HCT116 (cell line): Measurements from ENCODE around the gene DHRS12. TPM values are rescaled to one million over a fixed set of nuclear protein-coding genes. Genes with fewer than 3 reads are reported as not detected.
A peak's percentile ranks its signal among the peaks of the same experiment; 100 is the strongest.

Experiments used
- ATAC-seq: fragments of 200-7000 bp; cut with Tn5 transposase; 2 replicates; pipeline ENCODE4 v1.9.1; 2020; ENCODE audit warnings: mild to moderate bottlenecking, moderate library complexity
- BruUV-seq: library from RNA; stranded (reverse); fragments of 400-500 nt; replicated peaks from 2 replicates; lab custom pipeline; 2021; lab: Mats Ljungman, UMichigan
- CTCF ChIA-PET: fragments of 300-600 bp; sonication (Branson Sonifier 250); formaldehyde crosslinking; loops from one replicate; lab custom pipeline; 2021; ENCODE audit warnings: antibody characterized with exemption; lab: Charles Lee
- POLR2A ChIA-PET: fragments of 300-600, 350-600 bp; sonication (Branson Sonifier 250); formaldehyde crosslinking; loops from one replicate; lab custom pipeline; 2021; ENCODE audit warnings: antibody characterized with exemption; lab: Charles Lee
- RAD21 ChIA-PET, 2 experiments: fragments of 300-600 bp; sonication (Branson Sonifier 250); formaldehyde crosslinking; loops; one replicate each; lab custom pipeline; 2023; ENCODE audit warnings: low total read pairs in 2 of 2; ENCODE audit not compliant: uncharacterized antibody in 2 of 2, unreplicated experiment in 2 of 2, low non-redundant PET in 1 of 2; lab: Charles Lee
- DNase-seq: peaks from one replicate; pipeline ENCODE4 v3.0.0-alpha.2; 2010; ENCODE audit warnings: low read depth, low spot score
- H2AFZ ChIP-seq: fragments of 200-600 bp; shearing (Covaris generic), sonication (generic); 2 replicates; pipeline ENCODE4 v1.6.1; 2017; ENCODE audit warnings: low read depth, mixed run types, mixed read lengths, antibody characterized with exemption, low read length; ENCODE audit not compliant: poor library complexity, severe bottlenecking
- H3K27ac ChIP-seq: 2 replicates; pipeline ENCODE4 v1.5.1; 2012; ENCODE audit warnings: low read depth, low read length
- H3K27me3 ChIP-seq: fragments of 200-600 bp; sonication (generic); 2 replicates; pipeline ENCODE4 v1.6.1; 2016; ENCODE audit warnings: mixed run types, low read length, mixed read lengths; ENCODE audit not compliant: insufficient read depth
- H3K36me3 ChIP-seq, 2 experiments: fragments of 200-500 bp in 1 of 2; fragments of 200-600 bp in 1 of 2; sonication (Bioruptor generic) in 1 of 2; sonication (generic) in 1 of 2; 2 replicates each; pipeline versions ENCODE4 v1.5.1 to v1.6.1; 2014 to 2016; ENCODE audit warnings: low read length in 2 of 2, inconsistent platforms in 1 of 2, mixed read lengths in 1 of 2, mixed run types in 1 of 2; ENCODE audit not compliant: insufficient read depth in 2 of 2, control insufficient read depth in 1 of 2
- H3K4me1 ChIP-seq, 2 experiments: fragments of 200-600 bp in 1 of 2; sonication (generic) in 1 of 2; 2 replicates each; pipeline versions ENCODE4 v1.5.1 to v1.6.1; 2012 to 2017; ENCODE audit warnings: low read length in 2 of 2, inconsistent platforms in 1 of 2, mild to moderate bottlenecking in 1 of 2, mixed read lengths in 1 of 2, mixed run types in 1 of 2, moderate library complexity in 1 of 2; ENCODE audit not compliant: insufficient read depth in 2 of 2, control insufficient read depth in 1 of 2
- H3K4me2 ChIP-seq: fragments of 200-600 bp; sonication (generic); 2 replicates; pipeline ENCODE4 v1.6.1; 2017; ENCODE audit warnings: mixed run types, low read length, mixed read lengths
- H3K4me3 ChIP-seq, 2 experiments: fragments of 200-600 bp in 1 of 2; sonication (generic) in 1 of 2; replicated peaks in 1 of 2; 2 replicates each; pipeline ENCODE4 v1.5.1; 2011 to 2016; ENCODE audit warnings: low read length in 2 of 2, control low read depth in 1 of 2, low read depth in 1 of 2, mild to moderate bottlenecking in 1 of 2, mixed read lengths in 1 of 2, mixed run types in 1 of 2
- H3K79me2 ChIP-seq: fragments of 200-600 bp; sonication (generic); 2 replicates; pipeline ENCODE4 v1.6.1; 2017; ENCODE audit warnings: mild to moderate bottlenecking, mixed run types, low read length, moderate library complexity, mixed read lengths; ENCODE audit not compliant: insufficient read depth
- H3K9ac ChIP-seq: fragments of 200-600 bp; sonication (generic); 2 replicates; pipeline ENCODE4 v1.6.1; 2016; ENCODE audit warnings: low read length, mixed read lengths
- H3K9me2 ChIP-seq: fragments of 200-600 bp; sonication (generic), shearing (Covaris generic); 2 replicates; pipeline ENCODE4 v1.6.1; 2017; ENCODE audit warnings: mixed run types, mild to moderate bottlenecking, moderate library complexity; ENCODE audit not compliant: insufficient read depth
- H3K9me3 ChIP-seq, 2 experiments: fragments of 200-500 bp in 1 of 2; fragments of 200-600 bp in 1 of 2; sonication (Bioruptor generic) in 1 of 2; sonication (generic) in 1 of 2; 2 replicates each; pipeline ENCODE4 v1.6.1; 2014 to 2017; ENCODE audit warnings: low read length in 2 of 2, mixed read lengths in 2 of 2, inconsistent platforms in 1 of 2, low read depth in 1 of 2, mild to moderate bottlenecking in 1 of 2, mixed run types in 1 of 2, moderate library complexity in 1 of 2; ENCODE audit not compliant: control insufficient read depth in 1 of 2, insufficient read depth in 1 of 2
- H4K20me1 ChIP-seq: fragments of 200-600 bp; sonication (generic), shearing (Covaris generic); 2 replicates; pipeline ENCODE4 v1.6.1; 2017; ENCODE audit warnings: mixed run types, mild to moderate bottlenecking, moderate library complexity; ENCODE audit not compliant: insufficient read depth
- ATF3 ChIP-seq: IDR thresholded peaks from 2 replicates; pipeline ENCODE4 v1.6.1; 2012
- CBX3 ChIP-seq: IDR thresholded peaks from 2 replicates; pipeline ENCODE4 v1.6.1; 2012; ENCODE audit warnings: low read depth
- CEBPB ChIP-seq: IDR thresholded peaks from 2 replicates; pipeline ENCODE4 v1.6.1; 2012; ENCODE audit warnings: low read depth
- EZH2 ChIP-seq: fragments of 200-600 bp; sonication (generic); IDR thresholded peaks from 2 replicates; pipeline ENCODE4 v1.6.1; 2017; ENCODE audit warnings: antibody characterized with exemption, mixed run types
- EZH2phosphoT487 ChIP-seq: fragments of 200-600 bp; IDR thresholded peaks from 2 replicates; pipeline ENCODE4 v1.6.1; 2018; ENCODE audit warnings: antibody characterized with exemption, borderline replicate concordance
- FOSL1 ChIP-seq: IDR thresholded peaks from 2 replicates; pipeline ENCODE4 v1.6.1; 2012; ENCODE audit warnings: low read depth
- JUND ChIP-seq: IDR thresholded peaks from 2 replicates; pipeline ENCODE4 v1.6.1; 2012
- POLR2A ChIP-seq: IDR thresholded peaks from 2 replicates; pipeline ENCODE4 v1.7.0; 2011; ENCODE audit warnings: borderline replicate concordance; ENCODE audit not compliant: insufficient read depth, insufficient read length; ENCODE audit errors: extremely low read depth
- POLR2AphosphoS5 ChIP-seq: IDR thresholded peaks from 2 replicates; pipeline ENCODE4 v1.6.1; 2011; ENCODE audit warnings: mild to moderate bottlenecking, low read depth, low read length, moderate library complexity
- RAD21 ChIP-seq: IDR thresholded peaks from 2 replicates; pipeline ENCODE4 v1.6.1; 2012; ENCODE audit warnings: low read depth, mild to moderate bottlenecking
- REST ChIP-seq: IDR thresholded peaks from 2 replicates; pipeline ENCODE4 v1.6.1; 2012; ENCODE audit warnings: low read depth
- SIN3A ChIP-seq: IDR thresholded peaks from 2 replicates; pipeline ENCODE4 v1.6.1; 2012; ENCODE audit warnings: low read depth
- SP1 ChIP-seq: IDR thresholded peaks from 2 replicates; pipeline ENCODE4 v1.6.1; 2012; ENCODE audit warnings: low read depth
- ZBTB33 ChIP-seq: IDR thresholded peaks from 2 replicates; pipeline ENCODE4 v1.6.1; 2011; ENCODE audit warnings: mild to moderate bottlenecking, low read length, moderate library complexity; ENCODE audit not compliant: insufficient replicate concordance; ENCODE audit errors: extremely low read depth
- ZFX ChIP-seq: fragments of 450-650 bp; IDR thresholded peaks from 2 replicates; pipeline ENCODE4 v1.6.1; 2017
- ZNF274 ChIP-seq: fragments of 200-500 bp; sonication (Bioruptor generic); IDR thresholded peaks from 2 replicates; pipeline ENCODE4 v1.6.1; 2014; ENCODE audit warnings: mild to moderate bottlenecking, low read depth, low read length, inconsistent platforms
- intact Hi-C: fragments of 100-400 bp; cut with micrococcal nuclease; formaldehyde crosslinking; loops from 2 replicates; pipeline ENCODE4 v1.10.0; 2022
- total RNA-seq: library from RNA; stranded (reverse); gene quantifications from one replicate; pipeline ENCODE4 v1.2.1, GENCODE V29; 2021; ENCODE audit not compliant: unreplicated experiment

Gene DHRS12
- total RNA-seq, 1 experiment from 2014 or later, result 3.9 TPM

GRCh38 chr13:51801631-51802099 is 2.3 kb downstream of the DHRS12 start:
- Histone ChIP-seq H3K79me2 (no peaks in the 10 kb centered on the region), H3K27ac (no peak overlapping the region), H3K4me2 (peak overlapping the region; percentile 95), H3K4me1 (peaks cover 22 to 37% of the 10 kb centered on the region in 2 experiments), H2AFZ (no peak overlapping the region), H3K9ac (no peak overlapping the region), H4K20me1 (no peaks in the 10 kb centered on the region), H3K4me3 (no peak overlapping the region; a peak in 1 of 4 replicates), H3K27me3 (no peaks in the 10 kb centered on the region), H3K36me3 (no peaks in the 10 kb centered on the region), H3K9me3 (no peaks in the 10 kb centered on the region), H3K9me2 (no peaks in the 10 kb centered on the region)
- POLR2A ChIA-PET, result interaction anchor here (0.8 to 2.6 kb wide), 3 partner anchors 8 to 358 kb away, joined by 3 to 9 read pairs (median 3); partner anchors contain the start of gene INTS6
- no TSS peak for BruUV-seq
- TF ChIP-seq REST (no peak), SIN3A (no peak), CBX3 (no peak), ZBTB33 (no peak), ZFX (no peak), EZH2phosphoT487 (no peak), EZH2 (no peak), SP1 (no peak), FOSL1 (no peak), CEBPB (no peak), ZNF274 (no peak), POLR2A (no peak), ATF3 (no peak), JUND (no peak), POLR2AphosphoS5 (no peak), RAD21 (no peak)
- intact Hi-C loops, result loop anchor here (2.0 to 5.0 kb wide), 2 partner anchors 349 to 651 kb away; partner anchors contain the start of genes INTS6 and VPS36
- no peak for DNase-seq
- no peak for ATAC-seq
- RAD21 ChIA-PET, result no interaction called here
- CTCF ChIA-PET, result interaction anchor here (0.7 to 1.3 kb wide), 6 partner anchors 13 to 676 kb away, joined by 3 to 9 read pairs (median 4); no protein-coding TSS in a partner anchor
